CD4-positive, alpha-beta T cell (primary cell): ENCODE data around the gene UGGT2. TPM values are rescaled to one million over a fixed set of nuclear protein-coding genes. Genes with fewer than 3 reads are reported as not detected.

Experiments
- ATAC-seq: fragments of 200-7000 bp; cut with Tn5 transposase; one replicate; pipeline ENCODE4 v1.10.0; 2022; ENCODE audit warnings: mild to moderate bottlenecking; ENCODE audit not compliant: poor library complexity
- CTCF ChIA-PET: fragments of 350-600 bp; sonication (Branson Sonifier 250); formaldehyde crosslinking; loops from one replicate; lab custom pipeline; 2021; ENCODE audit warnings: antibody characterized with exemption, inconsistent platforms; lab: Charles Lee
- POLR2A ChIA-PET: fragments of 350-600 bp; sonication (Branson Sonifier 250); formaldehyde crosslinking; loops from one replicate; lab custom pipeline; 2021; ENCODE audit warnings: antibody characterized with exemption, inconsistent platforms; lab: Charles Lee
- DNase-seq, 14 experiments: peaks; one replicate each; pipeline ENCODE4 v3.0.0-alpha.2; 2013 to 2020; ENCODE audit warnings: mixed read lengths in 2 of 14
- H3K27ac ChIP-seq, 2 donors: one replicate each; pipeline versions ENCODE4 v1.5.1 to v1.7.0; 2013; ENCODE audit warnings: low read length in 2 of 2, low read depth in 1 of 2, mild to moderate bottlenecking in 1 of 2
- H3K27me3 ChIP-seq, 2 experiments: 1 replicate in 1 of 2; 2 replicates in 1 of 2; pipeline versions ENCODE4 v1.6.1 to v1.7.0; 2013; ENCODE audit warnings: low read length in 2 of 2, control low read depth in 1 of 2, mild to moderate bottlenecking in 1 of 2, moderate library complexity in 1 of 2; ENCODE audit not compliant: insufficient read depth in 2 of 2, control insufficient read depth in 1 of 2
- H3K36me3 ChIP-seq: one replicate; pipeline ENCODE4 v1.6.1; 2013; ENCODE audit warnings: low read length, control low read depth; ENCODE audit not compliant: insufficient read depth
- H3K4me1 ChIP-seq: one replicate; pipeline ENCODE4 v1.6.1; 2013; ENCODE audit warnings: low read length, control low read depth; ENCODE audit not compliant: insufficient read depth
- H3K4me3 ChIP-seq: one replicate; pipeline ENCODE4 v1.5.1; 2013; ENCODE audit warnings: mild to moderate bottlenecking, low read length, moderate library complexity
- H3K9me3 ChIP-seq, 2 experiments: 1 replicate in 1 of 2; 2 replicates in 1 of 2; pipeline versions ENCODE4 v1.6.1 to v1.7.0; 2013; ENCODE audit warnings: low read length in 2 of 2, mild to moderate bottlenecking in 2 of 2, control low read depth in 1 of 2, moderate library complexity in 1 of 2; ENCODE audit not compliant: control insufficient read depth in 1 of 2, insufficient read depth in 1 of 2
- H3K27ac Mint-ChIP-seq: one replicate; pipeline ENCODE4 v1.8.0; 2020; ENCODE audit warnings: mixed read lengths
- H3K27me3 Mint-ChIP-seq: one replicate; pipeline ENCODE4 v1.8.0; 2021; ENCODE audit warnings: mixed read lengths
- H3K36me3 Mint-ChIP-seq: one replicate; pipeline ENCODE4 v1.8.0; 2021; ENCODE audit warnings: low read depth, mixed read lengths
- H3K4me1 Mint-ChIP-seq: one replicate; pipeline ENCODE4 v1.8.0; 2021; ENCODE audit warnings: low read depth, mixed read lengths
- H3K4me3 Mint-ChIP-seq: one replicate; pipeline ENCODE4 v1.8.0; 2020; ENCODE audit warnings: mild to moderate bottlenecking, mixed read lengths
- H3K9me3 Mint-ChIP-seq: one replicate; pipeline ENCODE4 v1.8.0; 2020; ENCODE audit warnings: mixed read lengths
- intact Hi-C, 2 experiments: fragments of 100-400 bp; cut with DNase I in 1 of 2; cut with micrococcal nuclease in 1 of 2; formaldehyde crosslinking; loops; one replicate each; pipeline versions ENCODE4 v1.15.1 to v1.9.0; 2023 to 2025; cut with DNase I, micrococcal nuclease
- total RNA-seq, 174 experiments: library from RNA in 2 of 174; stranded (reverse) in 2 of 174; gene quantifications; one replicate each; pipeline ENCODE4 v1.2.3 and lab custom pipeline; 2021 to 2026
- TF ChIP-seq, protein P1 (sequence below): fragments of 200-600 bp; IDR thresholded peaks from one replicate; pipeline ENCODE4 v1.8.0; 2022; ENCODE audit warnings: antibody characterized with exemption, mild to moderate bottlenecking

The UGGT2 gene
- total RNA-seq, 2 experiments from 2014 or later: 0.38 TPM; not detected in 1

DNA sequence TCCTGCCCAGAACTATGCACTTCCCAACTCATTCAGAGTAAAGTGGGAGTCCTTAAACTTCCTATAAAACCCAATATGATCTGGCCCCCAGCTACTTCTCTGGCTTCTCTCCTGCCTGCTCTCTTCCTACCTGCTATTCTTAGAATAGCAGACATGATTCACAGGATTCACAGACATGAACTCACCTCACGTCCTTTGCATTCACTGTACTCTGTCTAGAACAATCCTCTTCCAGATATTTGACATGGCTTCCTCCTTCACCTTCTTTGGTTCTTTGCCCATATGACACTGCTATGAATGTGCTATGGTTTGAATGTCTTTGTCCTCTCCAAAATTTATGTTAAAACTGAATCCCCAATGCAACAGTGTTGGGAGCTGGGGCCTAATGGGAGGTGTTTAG lies 154.9 kb downstream of the UGGT2 start:
- Mint-ChIP-seq H3K9me3 (no peaks in the 10 kb centered on the region), H3K27ac (no peak overlapping the region), H3K27me3 (peaks cover 3% of the 10 kb centered on the region), H3K4me1 (no peaks in the 10 kb centered on the region), H3K36me3 (no peaks in the 10 kb centered on the region), H3K4me3 (no peak overlapping the region)
- H3K4me1 ChIP-seq: no peaks in the 10 kb centered on the region
- no peaks in the 10 kb centered on the region for H3K27me3 ChIP-seq
- ATAC-seq (no peak), DNase-seq (no peak)
- H3K27ac ChIP-seq: no peak overlapping the region
- ChIA-PET POLR2A (no interaction called here), CTCF (no interaction called here)
- TF ChIP-seq, protein P1, sequence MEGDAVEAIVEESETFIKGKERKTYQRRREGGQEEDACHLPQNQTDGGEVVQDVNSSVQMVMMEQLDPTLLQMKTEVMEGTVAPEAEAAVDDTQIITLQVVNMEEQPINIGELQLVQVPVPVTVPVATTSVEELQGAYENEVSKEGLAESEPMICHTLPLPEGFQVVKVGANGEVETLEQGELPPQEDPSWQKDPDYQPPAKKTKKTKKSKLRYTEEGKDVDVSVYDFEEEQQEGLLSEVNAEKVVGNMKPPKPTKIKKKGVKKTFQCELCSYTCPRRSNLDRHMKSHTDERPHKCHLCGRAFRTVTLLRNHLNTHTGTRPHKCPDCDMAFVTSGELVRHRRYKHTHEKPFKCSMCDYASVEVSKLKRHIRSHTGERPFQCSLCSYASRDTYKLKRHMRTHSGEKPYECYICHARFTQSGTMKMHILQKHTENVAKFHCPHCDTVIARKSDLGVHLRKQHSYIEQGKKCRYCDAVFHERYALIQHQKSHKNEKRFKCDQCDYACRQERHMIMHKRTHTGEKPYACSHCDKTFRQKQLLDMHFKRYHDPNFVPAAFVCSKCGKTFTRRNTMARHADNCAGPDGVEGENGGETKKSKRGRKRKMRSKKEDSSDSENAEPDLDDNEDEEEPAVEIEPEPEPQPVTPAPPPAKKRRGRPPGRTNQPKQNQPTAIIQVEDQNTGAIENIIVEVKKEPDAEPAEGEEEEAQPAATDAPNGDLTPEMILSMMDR: no peak
- intact Hi-C loops: no loop called here
- no peaks in the 10 kb centered on the region for H3K9me3 ChIP-seq
- H3K4me3 ChIP-seq: no peak overlapping the region
- no peaks in the 10 kb centered on the region for H3K36me3 ChIP-seq

DNA sequence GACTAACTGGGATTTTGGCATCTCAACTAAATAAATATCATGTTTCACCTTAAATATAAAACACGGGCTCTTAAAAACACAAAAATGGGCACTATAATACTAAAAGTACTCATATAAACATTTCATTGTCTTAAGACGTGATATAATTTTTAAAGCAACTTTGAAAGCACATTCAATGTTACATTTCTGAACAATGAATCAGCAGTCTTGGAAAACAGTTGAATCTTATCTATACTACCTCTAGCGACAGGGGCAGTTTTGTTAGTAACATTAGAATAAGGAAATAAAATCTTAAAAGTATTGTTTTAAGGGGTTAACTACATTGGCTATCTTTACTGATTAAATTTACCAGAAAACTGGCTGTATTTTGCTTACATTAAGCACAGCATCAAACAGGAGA lies 156.9 kb downstream of the UGGT2 start:
- Mint-ChIP-seq H3K27ac (no peak overlapping the region), H3K27me3 (peaks cover 3% of the 10 kb centered on the region), H3K4me3 (no peak overlapping the region), H3K36me3 (no peaks in the 10 kb centered on the region), H3K9me3 (no peaks in the 10 kb centered on the region), H3K4me1 (no peaks in the 10 kb centered on the region)
- Histone ChIP-seq H3K27me3 (no peaks in the 10 kb centered on the region), H3K36me3 (no peaks in the 10 kb centered on the region), H3K9me3 (no peaks in the 10 kb centered on the region), H3K4me1 (no peaks in the 10 kb centered on the region), H3K27ac (no peak overlapping the region), H3K4me3 (no peak overlapping the region)
- CTCF ChIA-PET: no interaction called here
- DNase-seq (no peak), ATAC-seq (no peak)
- intact Hi-C loops: no loop called here
- TF ChIP-seq, protein P1: no peak
- POLR2A ChIA-PET: no interaction called here

DNA sequence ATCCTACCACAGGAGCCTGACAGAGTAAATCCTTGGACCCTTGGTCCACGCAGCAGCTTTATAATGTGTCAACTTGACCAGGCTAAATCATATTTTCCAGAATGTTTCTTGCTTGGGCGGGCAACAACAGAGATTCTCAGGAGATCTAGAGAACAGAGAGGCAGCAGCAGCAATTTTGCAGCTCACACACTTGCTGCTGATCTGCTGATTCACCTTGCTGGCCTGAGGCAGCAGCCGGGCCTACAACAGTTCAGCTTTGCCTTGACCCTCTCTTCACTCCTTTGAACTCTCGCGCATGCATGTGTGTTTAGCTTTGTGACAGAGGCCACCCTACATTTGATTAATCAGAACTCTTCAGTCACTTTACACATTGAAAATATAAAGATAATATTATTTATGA lies 159.3 kb downstream of the UGGT2 start:
- ChIA-PET POLR2A (no interaction called here), CTCF (no interaction called here)
- Histone ChIP-seq H3K9me3 (no peaks in the 10 kb centered on the region), H3K27me3 (no peaks in the 10 kb centered on the region), H3K4me3 (no peak overlapping the region), H3K36me3 (no peaks in the 10 kb centered on the region), H3K4me1 (no peaks in the 10 kb centered on the region), H3K27ac (no peak overlapping the region)
- H3K4me3 Mint-ChIP-seq: no peak overlapping the region
- no peaks in the 10 kb centered on the region for H3K36me3 Mint-ChIP-seq
- H3K27ac Mint-ChIP-seq: no peak overlapping the region
- intact Hi-C loops: no loop called here
- TF ChIP-seq, protein P1: no peak
- no peaks in the 10 kb centered on the region for H3K4me1 Mint-ChIP-seq
- no peak for ATAC-seq
- peaks cover 3% of the 10 kb centered on the region for H3K27me3 Mint-ChIP-seq
- no peak for DNase-seq
- no peaks in the 10 kb centered on the region for H3K9me3 Mint-ChIP-seq
